Ectodermal cell (in vitro differentiated cells): ENCODE measurements around the gene ZNF503.

Experiments used
- H3K27ac ChIP-seq: 2 replicates; pipeline ENCODE4 v1.7.0; 2013; ENCODE audit warnings: mild to moderate bottlenecking, low read depth, low read length; ENCODE audit not compliant: insufficient read depth, poor library complexity, severe bottlenecking
- H3K27me3 ChIP-seq: 2 replicates; pipeline ENCODE4 v1.7.0; 2013; ENCODE audit warnings: mild to moderate bottlenecking, low read length; ENCODE audit not compliant: insufficient read depth, control insufficient read depth, poor library complexity, severe bottlenecking
- H3K36me3 ChIP-seq: one replicate; pipeline ENCODE4 v1.7.0; 2013; ENCODE audit warnings: low read length; ENCODE audit not compliant: control insufficient read depth, insufficient read depth
- H3K4me1 ChIP-seq: one replicate; pipeline ENCODE4 v1.7.0; 2013; ENCODE audit warnings: low read length; ENCODE audit not compliant: control insufficient read depth, insufficient read depth
- H3K4me3 ChIP-seq: 2 replicates; pipeline ENCODE4 v1.7.0; 2013; ENCODE audit warnings: low read depth, low read length, control low read depth; ENCODE audit not compliant: insufficient read depth
- H3K9me3 ChIP-seq: 2 replicates; pipeline ENCODE4 v1.7.0; 2013; ENCODE audit warnings: mild to moderate bottlenecking, low read length, moderate library complexity; ENCODE audit not compliant: control insufficient read depth
- WGBS, 2 experiments: methylation state at CpG; one replicate each; pipeline ENCODE4 v1.1.7; 2013; ENCODE audit warnings: missing lambda C conversion rate in 2 of 2; 5-methylcytosine and 5-hydroxymethylcytosine counted together

ZNF503 gene

GRCh38 chr10:75352650-75353049, 48.9 kb downstream of the ZNF503 start:
- 78 to 81% methylated on average over 5 of the region's 5 CpGs for WGBS, 2 experiments
- no peaks in the 10 kb centered on the region for H3K9me3 ChIP-seq
- H3K4me3 ChIP-seq, result no peak overlapping the region
- no peaks in the 10 kb centered on the region for H3K36me3 ChIP-seq
- H3K27ac ChIP-seq, result no peak overlapping the region
- H3K4me1 ChIP-seq, result no peaks in the 10 kb centered on the region
- H3K27me3 ChIP-seq, result no peaks in the 10 kb centered on the region

GRCh38 chr10:75351637-75352036, 49.9 kb downstream of the ZNF503 start:
- H3K36me3 ChIP-seq, result no peaks in the 10 kb centered on the region
- H3K9me3 ChIP-seq, result no peaks in the 10 kb centered on the region
- no peaks in the 10 kb centered on the region for H3K4me1 ChIP-seq
- 93 to 95% methylated on average over 3 of the region's 3 CpGs for WGBS, 2 experiments
- no peak overlapping the region for H3K27ac ChIP-seq
- no peaks in the 10 kb centered on the region for H3K27me3 ChIP-seq
- no peak overlapping the region for H3K4me3 ChIP-seq

- Histone ChIP-seq H3K4me1 (no peaks in the 10 kb centered on the region), H3K27me3 (no peaks in the 10 kb centered on the region), H3K4me3 (no peak overlapping the region), H3K36me3 (no peaks in the 10 kb centered on the region), H3K27ac (no peak overlapping the region), H3K9me3 (no peaks in the 10 kb centered on the region)
- 90 to 92% methylated on average over 4 of the region's 4 CpGs for WGBS, 2 experiments
Measured at GRCh38 chr10:75350791-75351190, 50.8 kb downstream of the ZNF503 start.
